ENCODE data around the gene MIB2.
"Not testable (repeated sequence)": the region's sequence is repeated elsewhere in the genome, so short reads cannot be mapped to it uniquely, and the experiment has no call there.

The MIB2 gene

DNA sequence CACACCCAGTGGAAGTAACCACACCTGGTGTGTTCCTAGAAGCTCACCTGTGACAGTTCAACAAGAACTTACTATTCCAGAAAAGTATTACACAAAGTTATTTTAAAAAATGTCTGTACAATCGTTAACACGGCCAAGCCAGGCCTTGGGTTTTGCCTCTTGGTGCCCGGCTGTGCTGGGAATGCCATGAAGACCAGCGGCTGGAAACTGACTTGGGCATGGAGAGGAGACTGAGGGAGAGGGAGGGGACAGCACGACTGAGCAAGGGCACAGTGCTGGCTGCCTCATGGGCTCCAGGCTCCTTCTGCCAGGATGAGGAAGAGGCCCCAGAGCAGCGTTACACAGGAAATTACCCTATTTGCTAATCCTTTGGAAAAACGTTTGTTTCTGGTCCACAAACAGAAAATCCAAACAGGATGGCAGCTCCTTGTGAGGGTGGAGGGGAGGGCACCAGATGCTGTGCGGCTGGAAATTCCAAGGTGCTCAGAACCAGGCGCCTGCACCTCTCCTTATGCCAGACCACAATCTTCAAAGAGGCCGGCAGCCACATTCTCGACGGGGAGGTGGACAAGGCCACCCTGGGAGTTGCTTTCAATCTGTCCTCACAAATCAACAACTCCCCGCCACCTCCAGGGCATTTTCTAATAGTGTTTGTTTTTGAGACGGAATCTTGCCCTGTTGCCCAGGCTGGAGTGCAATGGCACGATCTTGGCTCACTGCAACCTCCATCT, 47.7 kb downstream of the MIB2 start:
- DNase-seq, result not testable (repeated sequence)

DNA sequence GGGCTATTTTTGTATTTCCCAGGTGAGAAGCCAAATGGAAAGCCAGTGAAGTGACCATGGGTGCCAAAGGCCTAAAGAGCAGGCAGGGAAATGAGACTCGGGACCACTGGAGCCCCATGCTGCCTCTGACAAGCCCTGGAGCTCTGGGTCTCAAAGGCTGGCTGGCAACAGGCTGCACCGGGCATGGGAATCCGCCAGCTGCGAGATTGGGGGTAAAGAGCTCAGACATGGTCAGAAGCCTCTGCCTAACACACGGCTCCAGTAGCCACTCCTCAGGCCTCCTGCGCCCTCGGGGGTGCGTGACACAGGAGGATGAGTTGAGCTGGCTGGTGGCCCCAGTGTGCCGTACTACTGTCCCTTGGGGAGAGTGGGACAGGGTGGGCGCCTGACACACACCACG, 49.0 kb downstream of the MIB2 start:
- DNase-seq, result not testable (repeated sequence)

DNA sequence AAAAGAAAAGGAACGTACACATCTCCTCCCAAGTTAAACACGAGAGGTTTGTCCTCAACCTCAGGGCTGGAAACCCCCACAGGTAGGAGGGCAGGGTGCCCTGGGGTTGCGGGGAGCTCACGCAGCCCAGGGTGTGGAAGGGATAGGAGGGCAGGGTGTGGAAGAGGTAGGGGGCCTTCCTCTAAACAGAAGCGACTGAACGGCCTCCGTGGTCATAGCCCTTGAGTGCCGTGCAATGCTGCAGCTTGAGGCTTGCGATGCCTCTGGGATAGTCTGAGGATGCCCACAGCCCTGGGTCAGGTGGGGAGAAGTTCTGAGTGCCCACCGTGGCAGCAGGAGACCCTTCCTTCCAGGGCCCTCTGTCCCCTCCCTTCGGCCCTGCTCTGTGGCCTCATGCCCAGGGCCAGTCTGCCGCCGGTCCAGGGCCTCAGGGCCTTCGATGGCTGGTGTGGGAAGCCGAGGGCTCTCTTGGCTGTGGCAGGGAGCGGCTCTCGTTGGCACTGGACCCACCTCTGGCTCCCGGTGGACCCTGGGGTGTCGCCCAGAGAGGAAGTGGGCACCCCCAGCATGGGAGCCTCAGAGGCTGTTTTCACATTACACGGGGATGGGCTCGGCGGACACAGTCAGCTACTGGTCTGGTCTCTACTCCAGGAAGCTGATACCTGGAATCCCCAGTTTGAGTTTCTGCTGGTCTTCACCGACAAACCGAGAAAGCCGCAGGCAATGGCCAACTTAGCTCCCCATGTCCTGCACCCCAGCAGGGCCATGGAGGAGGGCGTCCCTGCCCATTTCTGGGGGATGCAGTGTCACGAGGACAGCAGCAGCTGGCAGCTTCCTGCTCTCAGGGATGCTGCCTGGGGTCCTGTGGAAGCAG, 49.9 kb downstream of the MIB2 start:
- DNase-seq, result no peak

DNA sequence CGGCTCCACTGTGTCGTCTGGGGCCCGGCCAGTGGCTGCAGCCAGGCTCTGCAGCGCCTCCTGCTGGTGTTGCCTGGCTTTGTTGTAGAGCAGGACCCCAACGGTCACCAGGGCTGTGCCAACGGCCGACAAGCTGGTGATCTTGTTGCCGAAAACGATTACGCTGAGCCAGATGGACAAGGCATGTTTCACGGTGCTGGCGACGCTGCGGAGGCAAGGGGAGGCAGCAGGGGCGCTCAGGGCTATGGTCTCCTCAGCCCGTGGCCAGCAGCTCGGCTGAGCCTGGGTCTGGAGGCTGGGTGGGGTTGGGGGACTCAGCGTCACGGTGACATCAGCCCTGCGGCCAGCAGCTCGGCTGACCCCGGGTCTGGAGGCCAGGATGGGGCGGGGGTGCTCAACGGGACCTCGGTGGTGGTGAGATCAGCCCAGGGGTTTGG, 50.5 kb downstream of the MIB2 start:
- peak; percentile 56 for DNase-seq

DNA sequence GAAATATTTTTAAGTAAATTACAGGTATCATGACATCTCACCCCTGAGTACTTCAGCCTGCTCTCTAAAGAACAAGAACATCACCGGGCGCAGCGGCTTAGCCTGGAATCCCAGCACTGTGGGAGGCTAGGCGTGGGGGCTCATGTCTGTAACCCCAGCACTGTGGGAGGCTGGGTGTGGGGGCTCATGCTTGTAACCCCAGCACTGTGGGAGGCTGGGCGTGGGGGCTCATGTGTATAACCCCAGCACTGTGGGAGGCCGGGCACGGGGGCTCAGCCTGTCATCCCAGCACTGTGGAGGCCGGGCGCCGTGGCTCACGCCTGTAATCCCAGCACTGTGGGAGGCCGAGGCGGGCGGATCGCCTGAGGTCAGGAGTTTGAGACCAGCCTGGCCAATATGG, 51.2 kb downstream of the MIB2 start:
- no peak for DNase-seq

DNA sequence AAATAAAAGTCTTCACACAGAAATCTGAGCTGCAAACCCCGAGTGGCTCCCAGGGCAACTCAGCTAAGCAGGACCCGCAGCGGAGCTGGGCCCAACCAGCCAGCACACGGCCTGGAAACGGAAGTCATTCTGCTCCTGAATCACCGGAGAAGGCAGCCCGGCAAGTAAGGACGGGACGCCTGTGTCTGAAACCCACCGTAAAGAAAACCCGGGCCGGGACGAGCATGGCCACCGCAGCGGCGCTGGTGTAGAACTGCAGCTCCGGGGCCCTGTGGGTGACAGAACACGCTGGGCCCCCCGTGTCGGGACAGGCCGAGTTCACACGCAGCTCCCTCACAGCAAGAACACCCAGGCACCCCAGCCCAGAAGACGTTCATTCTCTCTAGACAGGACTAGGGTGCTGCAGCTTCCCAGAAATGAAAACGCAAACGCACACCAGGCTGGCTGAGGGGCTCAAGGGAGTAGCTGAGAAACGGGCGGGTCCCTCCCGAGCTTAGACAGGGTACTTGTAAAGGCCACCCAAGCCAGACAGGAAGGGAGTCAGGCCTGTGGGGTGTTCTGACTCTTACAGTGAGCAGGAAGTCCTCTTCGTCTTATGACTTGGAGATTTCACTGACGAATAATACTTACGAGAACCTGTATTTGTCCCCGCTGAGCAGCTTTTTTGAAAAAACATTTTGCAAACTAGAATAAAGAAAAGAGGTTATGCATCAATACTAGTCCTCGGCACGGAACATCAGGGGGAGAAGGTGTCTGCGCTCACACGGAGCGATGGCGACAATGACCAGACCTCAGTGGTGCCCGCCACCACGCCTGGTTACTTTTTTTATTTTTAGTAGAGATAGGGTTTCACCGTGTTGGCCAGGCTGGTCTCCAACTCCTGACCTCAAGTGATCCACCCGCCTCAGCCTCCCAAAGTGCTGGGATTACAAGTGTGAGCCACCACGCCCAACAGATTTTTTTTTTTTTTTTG, 54.5 kb downstream of the MIB2 start:
- no peak for DNase-seq

DNA sequence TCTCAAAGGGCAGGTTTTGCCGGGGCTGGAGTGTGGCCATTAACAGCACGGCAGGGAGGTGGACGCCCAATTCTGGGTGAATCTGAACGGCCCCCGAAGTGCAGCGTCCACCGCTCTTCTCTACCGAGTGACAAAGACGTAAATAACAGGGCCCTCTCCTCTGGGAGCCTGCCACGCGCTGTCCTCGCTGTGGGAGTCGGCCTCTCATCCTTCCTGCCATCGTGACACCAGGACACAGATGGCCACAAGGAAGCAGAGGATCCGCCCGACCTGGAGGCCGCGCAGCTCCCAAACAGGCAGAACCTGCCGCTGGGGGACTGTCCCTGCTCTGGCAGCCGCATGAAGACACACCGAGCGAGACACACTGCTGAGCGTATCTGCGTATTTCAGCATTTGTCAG, 55.6 kb downstream of the MIB2 start:
- no peak for DNase-seq

DNA sequence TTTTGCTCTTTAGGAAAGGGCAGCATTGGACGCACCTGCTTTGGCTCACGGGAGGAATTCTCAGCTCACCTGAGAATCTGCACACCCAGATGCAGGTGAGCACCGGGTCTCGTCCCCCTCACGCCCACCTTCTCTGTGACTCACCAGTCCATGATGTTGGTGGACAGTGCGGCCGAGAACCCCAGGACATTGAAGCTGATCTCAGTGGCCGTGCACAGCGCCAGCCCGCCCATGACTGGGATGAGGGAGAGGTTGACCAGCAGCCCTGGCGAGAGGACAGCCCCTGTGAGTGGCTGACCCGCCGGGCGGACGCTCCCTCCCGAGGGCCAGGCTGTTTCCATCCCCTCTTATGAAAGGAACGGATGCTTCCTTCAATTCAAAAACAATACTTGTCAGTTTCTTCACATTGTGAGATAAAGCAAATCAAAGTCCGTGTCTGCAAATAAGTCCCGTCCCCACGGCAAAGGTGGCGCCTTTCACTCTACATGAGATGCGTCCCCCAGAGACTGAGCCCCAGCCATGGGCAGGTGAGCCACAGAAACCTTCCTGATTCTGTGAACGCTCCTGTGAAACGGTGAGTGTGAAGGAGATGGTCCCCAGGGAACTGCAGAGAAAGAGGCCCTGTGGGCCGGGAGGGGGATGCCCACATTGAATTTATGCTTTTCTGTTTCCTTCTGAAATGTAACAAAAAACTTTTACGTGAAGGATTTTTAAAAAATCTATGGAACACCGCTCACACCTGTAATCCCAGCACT, 56.2 kb downstream of the MIB2 start:
- DNase-seq, result no peak

DNA sequence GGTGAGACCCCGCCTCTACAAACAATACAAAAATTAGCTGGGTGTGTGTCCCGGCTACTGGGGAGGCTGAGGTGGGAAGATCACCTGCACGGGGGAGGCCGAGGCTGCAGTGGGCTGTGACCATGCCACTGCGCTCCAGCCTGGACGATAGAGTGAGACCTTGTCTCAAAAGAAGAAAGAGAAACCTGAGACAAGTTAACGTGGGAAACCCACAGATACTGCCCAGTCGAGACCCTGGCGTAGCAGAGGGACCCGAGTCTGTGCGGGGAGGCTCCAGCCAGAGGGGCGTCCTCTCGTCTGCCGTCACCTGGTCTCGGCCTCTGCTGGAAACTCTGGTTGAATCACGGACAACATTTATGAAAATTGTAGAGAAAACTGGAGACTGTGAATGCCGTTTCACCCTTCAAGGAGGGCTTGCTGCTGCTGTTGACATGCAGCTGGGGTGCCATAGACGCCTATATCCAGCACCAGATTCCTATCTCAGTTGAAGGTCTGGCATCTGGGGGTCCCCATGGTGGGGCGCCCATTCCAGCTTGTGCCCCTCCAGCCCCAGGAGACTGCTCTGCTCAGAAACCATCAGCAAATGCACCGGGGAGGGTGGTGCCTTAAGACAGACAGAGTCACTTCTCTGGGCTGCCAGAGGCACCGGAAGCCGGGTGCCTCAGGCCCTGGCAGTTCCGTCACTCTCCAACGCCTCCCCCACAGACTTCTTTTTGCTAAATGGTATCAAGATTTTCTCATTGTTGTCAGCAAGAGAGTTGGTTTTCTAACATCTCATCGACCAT, 57.1 kb downstream of the MIB2 start:
- no peak for DNase-seq

DNA sequence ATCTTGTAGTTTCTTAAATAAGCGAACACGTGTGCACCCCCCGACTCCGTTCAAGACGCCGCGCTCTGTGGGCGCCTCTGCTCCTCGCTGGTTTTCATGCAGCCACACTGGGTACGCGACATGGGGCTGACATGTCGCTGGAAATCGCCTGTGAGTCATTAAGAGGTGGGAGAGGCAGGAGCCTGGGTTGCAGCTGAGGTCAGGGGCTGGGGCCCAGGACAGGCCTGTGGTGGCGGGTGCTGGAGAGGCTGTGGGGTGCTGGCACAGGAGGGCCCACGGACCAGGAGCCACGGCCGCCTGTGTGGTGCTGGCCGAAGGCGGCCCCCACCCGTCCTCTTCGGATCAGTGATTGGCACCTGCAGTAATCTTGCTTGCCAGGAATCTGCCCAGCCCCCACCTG, 59.5 kb downstream of the MIB2 start:
- DNase-seq, result not testable (repeated sequence)

DNA sequence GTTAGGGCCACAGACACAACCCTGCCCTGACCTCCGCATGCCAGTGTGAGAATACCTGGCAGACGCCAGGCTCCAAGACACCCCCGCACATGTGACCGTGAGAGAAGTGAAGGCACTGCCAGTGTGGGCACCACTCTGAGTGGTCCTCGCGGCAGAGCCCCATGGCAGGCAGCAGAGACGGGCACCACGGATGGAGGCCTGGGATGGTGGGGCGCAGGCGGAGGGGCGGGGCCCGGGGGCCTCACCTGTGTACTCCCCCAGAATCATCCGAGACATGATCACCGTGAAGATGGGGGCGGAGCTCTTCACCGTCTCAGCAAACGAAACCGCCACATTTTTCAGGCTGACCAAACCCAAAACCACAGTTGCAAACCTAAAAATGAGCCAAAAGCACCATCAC, 59.9 kb downstream of the MIB2 start:
- not testable (repeated sequence) for DNase-seq

DNA sequence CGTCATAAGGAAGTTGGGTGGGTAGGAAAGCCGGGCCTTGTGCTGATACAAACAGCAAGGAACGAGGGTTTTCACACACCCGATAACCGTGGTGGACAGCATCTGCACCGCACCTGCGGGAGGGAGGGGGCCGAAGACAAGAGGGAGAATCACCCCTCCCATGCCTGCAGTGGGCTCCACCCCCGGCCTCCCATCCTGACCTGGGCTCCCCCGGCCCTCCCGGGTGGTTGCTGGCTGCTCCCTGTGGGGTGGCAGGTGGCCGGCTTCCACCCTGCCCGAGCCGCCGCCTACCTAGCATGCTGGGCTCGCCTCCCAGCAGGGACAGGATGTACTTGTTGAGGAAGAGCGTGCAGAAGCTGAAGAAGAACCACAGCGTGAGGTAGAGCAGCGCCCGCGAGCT, 60.8 kb downstream of the MIB2 start:
- not testable (repeated sequence) for DNase-seq

DNA sequence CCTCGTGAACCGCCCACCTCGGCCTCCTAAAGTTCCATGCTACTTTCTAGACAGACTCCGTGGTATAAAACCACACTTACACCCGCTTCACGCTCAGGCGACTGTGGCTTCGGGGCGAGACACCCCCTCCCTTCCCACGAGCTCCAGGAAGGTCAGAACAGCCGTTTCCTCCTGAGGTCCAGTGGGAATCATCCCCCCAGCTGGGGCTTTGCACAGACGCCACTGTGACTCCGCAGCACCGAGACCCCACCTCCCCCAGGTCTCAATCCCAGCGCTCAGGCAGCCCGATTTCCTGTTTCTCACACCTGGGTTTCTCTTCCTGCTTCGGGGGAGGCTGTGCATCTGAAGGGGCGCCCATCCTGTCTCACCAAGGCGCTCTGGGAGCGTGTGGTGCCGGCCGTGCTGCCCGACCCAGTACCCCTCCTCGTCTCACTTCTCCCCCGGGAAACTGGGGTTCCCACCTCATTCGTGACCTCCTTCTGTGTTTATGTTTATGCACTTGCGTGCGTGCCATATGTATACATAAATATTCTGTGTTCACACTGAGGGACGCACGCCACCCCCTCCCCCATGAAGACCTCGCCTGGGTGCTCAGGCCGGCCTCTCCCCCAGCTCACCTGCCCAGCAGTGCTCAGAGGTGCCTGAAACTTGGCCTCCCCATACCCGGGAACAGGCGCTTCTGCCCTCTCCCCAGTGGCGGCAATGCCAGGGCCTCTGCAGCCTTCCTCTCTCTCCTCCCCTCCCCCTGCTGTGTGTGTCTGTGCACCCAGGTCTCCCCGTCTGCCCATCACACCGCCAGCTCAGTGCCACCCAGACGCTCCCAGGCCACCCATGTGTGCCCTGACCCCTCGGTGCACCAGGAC, 62.6 kb downstream of the MIB2 start:
- DNase-seq, result peak; percentile 63

DNA sequence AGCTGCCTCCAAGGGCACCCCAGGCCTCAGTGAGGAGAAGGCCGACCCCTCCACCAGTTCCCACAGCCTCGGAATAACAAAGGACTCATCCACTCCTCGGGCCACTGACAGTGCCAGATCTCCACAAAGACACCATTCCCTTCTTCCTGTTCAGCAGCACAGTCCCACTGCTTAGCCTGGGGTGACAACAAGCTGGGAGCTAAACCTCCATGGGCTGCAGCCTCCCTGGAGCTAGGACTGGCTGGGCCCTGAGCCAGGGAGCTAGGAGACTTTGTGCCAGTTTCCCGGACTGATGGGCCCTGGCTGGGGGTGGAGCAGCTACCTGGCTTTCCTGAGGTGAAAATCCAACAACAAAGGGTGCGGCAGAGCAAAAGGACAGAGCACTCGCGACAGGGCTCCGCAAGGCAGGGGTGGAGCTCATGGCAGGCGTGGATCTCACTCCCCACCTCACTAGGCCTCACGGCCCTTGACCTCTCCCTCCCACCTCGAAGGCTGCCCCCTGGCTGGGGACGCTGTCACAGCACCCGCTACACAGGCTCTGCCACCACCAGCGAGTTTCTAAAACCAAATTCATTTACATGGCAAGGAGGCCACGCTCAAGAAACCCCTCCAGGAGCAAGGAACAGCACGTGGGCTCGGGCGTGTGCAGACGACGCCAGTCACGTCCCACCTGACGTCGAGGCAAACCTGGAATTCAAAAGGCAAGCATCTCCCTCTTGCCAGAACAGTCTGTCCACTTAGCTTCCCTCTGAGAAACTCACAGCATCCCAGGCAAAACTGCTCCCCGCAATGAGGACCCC, 63.5 kb downstream of the MIB2 start:
- peak; percentile 74 for DNase-seq
